Sigmoid colon (tissue), 7 donors: ENCODE results near the gene EFEMP1. TPM values are rescaled to one million over a fixed set of nuclear protein-coding genes. Genes with fewer than 3 reads are reported as not detected.

Source experiments
- DNase-seq: peaks from one replicate; pipeline ENCODE4 v3.0.0-alpha.2; 2019
- H3K27ac ChIP-seq, 4 donors: fragments of 200-600 bp; sonication (generic); one replicate each; pipeline ENCODE4 v1.5.1; 2016 to 2019; ENCODE audit warnings: mild to moderate bottlenecking in 1 of 4
- H3K27me3 ChIP-seq, 3 donors: fragments of 200-600 bp; sonication (generic); one replicate each; pipeline ENCODE4 v1.5.1; 2019; ENCODE audit warnings: mild to moderate bottlenecking in 1 of 3
- H3K36me3 ChIP-seq, 4 donors: fragments of 200-600 bp; sonication (generic); one replicate each; pipeline ENCODE4 v1.5.1; 2016 to 2019
- H3K4me1 ChIP-seq, 4 donors: fragments of 200-600 bp; sonication (generic); one replicate each; pipeline ENCODE4 v1.5.1; 2017 to 2019
- H3K4me3 ChIP-seq, 4 donors: fragments of 200-600 bp; sonication (generic); one replicate each; pipeline ENCODE4 v1.5.1; 2017 to 2019; ENCODE audit warnings: mild to moderate bottlenecking in 2 of 4, moderate library complexity in 1 of 4
- H3K9me3 ChIP-seq, 4 donors: fragments of 200-600 bp in 3 of 4; sonication (generic) in 3 of 4; one replicate each; pipeline versions ENCODE4 v1.5.1 to v1.6.1; 2013 to 2019
- EP300 ChIP-seq, 4 donors: sonication (generic); formaldehyde crosslinking; IDR thresholded peaks; one replicate each; pipeline ENCODE4 v1.6.1; 2017; ENCODE audit warnings: antibody characterized with exemption in 4 of 4
- POLR2A ChIP-seq, 2 donors: fragments of 450-650 bp; IDR thresholded peaks; one replicate each; pipeline ENCODE4 v1.6.1; 2016; ENCODE audit warnings: antibody characterized with exemption in 2 of 2, mild to moderate bottlenecking in 2 of 2, moderate library complexity in 2 of 2
- POLR2AphosphoS5 ChIP-seq, 4 donors: sonication (generic); formaldehyde crosslinking; IDR thresholded peaks; one replicate each; pipeline ENCODE4 v1.6.1; 2017; ENCODE audit warnings: antibody characterized with exemption in 4 of 4
- WGBS, 2 donors: extraction: QIAGEN DNeasy Blood & Tissue Kit; methylation state at CpG; one replicate each; pipeline ENCODE4 v1.1.7; 2013; 5-methylcytosine and 5-hydroxymethylcytosine counted together
- intact Hi-C: fragments of 100-400 bp; cut with DNase I; formaldehyde crosslinking; loops from one replicate; pipeline ENCODE4 v1.15.1; 2023
- polyA plus RNA-seq, 3 donors: library from polyadenylated mRNA; stranded (reverse); fragments of 200-250 nt; gene quantifications; one replicate each; pipeline ENCODE4 v1.2.3, GENCODE V29; 2013
- total RNA-seq, 4 donors: library from RNA; depleted of rRNA; stranded (reverse); fragments of >200 nt; gene quantifications; one replicate each; pipeline ENCODE4 v1.1.0, GENCODE V29; 2016
- TF ChIP-seq, protein P1 (sequence below), 4 experiments: fragments of 450-650 bp in 3 of 4; fragments of 200-600 bp in 1 of 4; IDR thresholded peaks; one replicate each; pipeline ENCODE4 v1.5.1; 2016 to 2019; ENCODE audit warnings: antibody characterized with exemption in 4 of 4, mild to moderate bottlenecking in 3 of 4, moderate library complexity in 2 of 4
- donor health status: healthy with polysubstance abuse.
- donor health status: Bipolar disorder and iron deficiency.
- donor health status: healthy.

The EFEMP1 gene
- total and polyA plus RNA-seq, 7 donors, result 5.3 to 111 (median 37.7) TPM

- 27 to 67% methylated on average over 2 of the region's 2 CpGs for WGBS, 2 donors
- Histone ChIP-seq H3K27me3 (no peaks in the 10 kb centered on the region), H3K4me3 (no peak overlapping the region), H3K36me3 (no peaks in the 10 kb centered on the region), H3K9me3 (no peaks in the 10 kb centered on the region), H3K27ac (no peak overlapping the region), H3K4me1 (no peaks in the 10 kb centered on the region)
- no peak for DNase-seq
- intact Hi-C loops, result no loop called here
- TF ChIP-seq POLR2A (IDR thresholded peaks at IDR 0.05), result no peak
- no peak for TF ChIP-seq POLR2AphosphoS5 (IDR thresholded peaks at IDR 0.05)
- TF ChIP-seq, protein P1, sequence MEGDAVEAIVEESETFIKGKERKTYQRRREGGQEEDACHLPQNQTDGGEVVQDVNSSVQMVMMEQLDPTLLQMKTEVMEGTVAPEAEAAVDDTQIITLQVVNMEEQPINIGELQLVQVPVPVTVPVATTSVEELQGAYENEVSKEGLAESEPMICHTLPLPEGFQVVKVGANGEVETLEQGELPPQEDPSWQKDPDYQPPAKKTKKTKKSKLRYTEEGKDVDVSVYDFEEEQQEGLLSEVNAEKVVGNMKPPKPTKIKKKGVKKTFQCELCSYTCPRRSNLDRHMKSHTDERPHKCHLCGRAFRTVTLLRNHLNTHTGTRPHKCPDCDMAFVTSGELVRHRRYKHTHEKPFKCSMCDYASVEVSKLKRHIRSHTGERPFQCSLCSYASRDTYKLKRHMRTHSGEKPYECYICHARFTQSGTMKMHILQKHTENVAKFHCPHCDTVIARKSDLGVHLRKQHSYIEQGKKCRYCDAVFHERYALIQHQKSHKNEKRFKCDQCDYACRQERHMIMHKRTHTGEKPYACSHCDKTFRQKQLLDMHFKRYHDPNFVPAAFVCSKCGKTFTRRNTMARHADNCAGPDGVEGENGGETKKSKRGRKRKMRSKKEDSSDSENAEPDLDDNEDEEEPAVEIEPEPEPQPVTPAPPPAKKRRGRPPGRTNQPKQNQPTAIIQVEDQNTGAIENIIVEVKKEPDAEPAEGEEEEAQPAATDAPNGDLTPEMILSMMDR (IDR thresholded peaks at IDR 0.05), result no peak
Measured at GRCh38 chr2:55901941-55902340, 21.6 kb downstream of the EFEMP1 start.

- Histone ChIP-seq H3K27ac (no peak overlapping the region), H3K9me3 (no peaks in the 10 kb centered on the region), H3K36me3 (no peaks in the 10 kb centered on the region), H3K27me3 (no peaks in the 10 kb centered on the region), H3K4me3 (no peak overlapping the region), H3K4me1 (no peaks in the 10 kb centered on the region)
- intact Hi-C loops, result no loop called here
- WGBS, 2 donors, result 25 to 52% methylated on average over 1 of the region's 1 CpG
- no peak for TF ChIP-seq POLR2A (IDR thresholded peaks at IDR 0.05)
- TF ChIP-seq, protein P1 (IDR thresholded peaks at IDR 0.05), result no peak
- no peak for TF ChIP-seq POLR2AphosphoS5 (IDR thresholded peaks at IDR 0.05)
- no peak for TF ChIP-seq EP300 (IDR thresholded peaks at IDR 0.05)
- DNase-seq, result no peak
Measured at GRCh38 chr2:55901322-55901721, 22.3 kb downstream of the EFEMP1 start.

GRCh38 chr2:55899881-55900280 is 23.7 kb downstream of the EFEMP1 start:
- H3K27ac ChIP-seq, result no peak overlapping the region
- TF ChIP-seq EP300 (IDR thresholded peaks at IDR 0.05) (no peak), POLR2AphosphoS5 (IDR thresholded peaks at IDR 0.05) (no peak), POLR2A (IDR thresholded peaks at IDR 0.05) (no peak)
- TF ChIP-seq, protein P1 (IDR thresholded peaks at IDR 0.05), result no peak
- H3K9me3 ChIP-seq, result no peaks in the 10 kb centered on the region
- intact Hi-C loops, result no loop called here
- H3K36me3 ChIP-seq, result no peaks in the 10 kb centered on the region
- no peaks in the 10 kb centered on the region for H3K27me3 ChIP-seq
- WGBS, 2 donors, result 83 to 88% methylated on average over 2 of the region's 2 CpGs
- no peaks in the 10 kb centered on the region for H3K4me1 ChIP-seq
- no peak overlapping the region for H3K4me3 ChIP-seq
- DNase-seq, result no peak

GRCh38 chr2:55898386-55899040 is 25.1 kb downstream of the EFEMP1 start:
- 90 to 92% methylated on average over 5 of the region's 5 CpGs for WGBS, 2 donors
- no peaks in the 10 kb centered on the region for H3K9me3 ChIP-seq
- no peak for DNase-seq
- no peaks in the 10 kb centered on the region for H3K4me1 ChIP-seq
- TF ChIP-seq, protein P1 (IDR thresholded peaks at IDR 0.05), result no peak
- TF ChIP-seq POLR2A (IDR thresholded peaks at IDR 0.05) (no peak), POLR2AphosphoS5 (IDR thresholded peaks at IDR 0.05) (no peak), EP300 (IDR thresholded peaks at IDR 0.05) (no peak)
- H3K4me3 ChIP-seq, result no peak overlapping the region
- no peaks in the 10 kb centered on the region for H3K36me3 ChIP-seq
- no peak overlapping the region for H3K27ac ChIP-seq
- no peaks in the 10 kb centered on the region for H3K27me3 ChIP-seq
- intact Hi-C loops, result no loop called here

DNA sequence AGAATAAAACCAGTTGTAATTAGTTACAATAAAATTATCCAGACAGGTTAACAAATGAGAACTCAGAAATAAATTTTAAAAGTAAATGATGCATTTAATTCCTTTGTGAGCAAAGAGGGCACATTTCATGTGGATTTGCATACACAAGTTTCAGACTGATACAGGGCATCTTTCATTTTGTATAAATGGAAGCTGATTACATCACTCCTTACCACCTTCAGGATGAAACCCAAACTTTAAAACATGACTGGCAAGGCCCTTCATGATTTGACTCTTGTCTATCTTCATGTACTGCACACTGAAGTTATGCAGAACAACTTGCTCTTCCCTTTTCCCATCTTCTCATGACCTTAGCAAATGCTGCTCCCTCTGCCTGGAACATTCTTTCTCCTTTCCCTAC is 26.9 kb downstream of the EFEMP1 start:
- intact Hi-C loops, result no loop called here
- no peak overlapping the region for H3K4me3 ChIP-seq

More for the DNA sequence above, 26.9 kb downstream of the EFEMP1 start:
- H3K4me1 ChIP-seq, result no peaks in the 10 kb centered on the region
- no peak overlapping the region for H3K27ac ChIP-seq
- H3K9me3 ChIP-seq, result no peaks in the 10 kb centered on the region
- no peak for TF ChIP-seq POLR2AphosphoS5 (IDR thresholded peaks at IDR 0.05)
- TF ChIP-seq, protein P1 (IDR thresholded peaks at IDR 0.05), result no peak
- TF ChIP-seq EP300 (IDR thresholded peaks at IDR 0.05), result no peak
- no peak for TF ChIP-seq POLR2A (IDR thresholded peaks at IDR 0.05)
- DNase-seq, result no peak
- H3K27me3 ChIP-seq, result no peaks in the 10 kb centered on the region
- no peaks in the 10 kb centered on the region for H3K36me3 ChIP-seq
